Measurements from ENCODE around the gene NXPH2.

DNA sequence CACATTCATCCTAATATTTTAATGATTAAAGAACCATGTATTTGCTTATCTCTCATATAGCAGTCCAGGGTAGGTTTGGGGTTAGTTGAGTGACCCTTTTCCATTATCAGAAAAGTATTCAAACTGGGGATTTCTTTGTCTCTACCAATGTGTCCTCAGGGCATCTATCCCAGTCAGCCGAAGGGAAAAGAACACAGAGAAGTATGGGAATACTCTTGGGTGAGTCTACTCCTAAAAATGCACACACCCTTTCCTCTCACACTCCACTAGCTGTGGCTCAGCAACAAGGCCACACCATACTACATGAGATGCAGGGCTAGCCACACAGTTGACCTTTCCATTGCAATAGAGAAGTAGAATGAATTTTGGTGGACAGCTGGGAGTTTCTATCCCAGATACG lies 114.3 kb downstream of the NXPH2 start:
- TF ChIP-seq, protein P1, sequence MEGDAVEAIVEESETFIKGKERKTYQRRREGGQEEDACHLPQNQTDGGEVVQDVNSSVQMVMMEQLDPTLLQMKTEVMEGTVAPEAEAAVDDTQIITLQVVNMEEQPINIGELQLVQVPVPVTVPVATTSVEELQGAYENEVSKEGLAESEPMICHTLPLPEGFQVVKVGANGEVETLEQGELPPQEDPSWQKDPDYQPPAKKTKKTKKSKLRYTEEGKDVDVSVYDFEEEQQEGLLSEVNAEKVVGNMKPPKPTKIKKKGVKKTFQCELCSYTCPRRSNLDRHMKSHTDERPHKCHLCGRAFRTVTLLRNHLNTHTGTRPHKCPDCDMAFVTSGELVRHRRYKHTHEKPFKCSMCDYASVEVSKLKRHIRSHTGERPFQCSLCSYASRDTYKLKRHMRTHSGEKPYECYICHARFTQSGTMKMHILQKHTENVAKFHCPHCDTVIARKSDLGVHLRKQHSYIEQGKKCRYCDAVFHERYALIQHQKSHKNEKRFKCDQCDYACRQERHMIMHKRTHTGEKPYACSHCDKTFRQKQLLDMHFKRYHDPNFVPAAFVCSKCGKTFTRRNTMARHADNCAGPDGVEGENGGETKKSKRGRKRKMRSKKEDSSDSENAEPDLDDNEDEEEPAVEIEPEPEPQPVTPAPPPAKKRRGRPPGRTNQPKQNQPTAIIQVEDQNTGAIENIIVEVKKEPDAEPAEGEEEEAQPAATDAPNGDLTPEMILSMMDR (IDR thresholded peaks at IDR 0.05), result no peak
- TF ChIP-seq, protein P2, sequence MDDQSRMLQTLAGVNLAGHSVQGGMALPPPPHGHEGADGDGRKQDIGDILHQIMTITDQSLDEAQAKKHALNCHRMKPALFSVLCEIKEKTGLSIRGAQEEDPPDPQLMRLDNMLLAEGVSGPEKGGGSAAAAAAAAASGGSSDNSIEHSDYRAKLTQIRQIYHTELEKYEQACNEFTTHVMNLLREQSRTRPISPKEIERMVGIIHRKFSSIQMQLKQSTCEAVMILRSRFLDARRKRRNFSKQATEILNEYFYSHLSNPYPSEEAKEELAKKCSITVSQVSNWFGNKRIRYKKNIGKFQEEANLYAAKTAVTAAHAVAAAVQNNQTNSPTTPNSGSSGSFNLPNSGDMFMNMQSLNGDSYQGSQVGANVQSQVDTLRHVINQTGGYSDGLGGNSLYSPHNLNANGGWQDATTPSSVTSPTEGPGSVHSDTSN (IDR thresholded peaks at IDR 0.05), result no peak
- TF ChIP-seq SIN3A (IDR thresholded peaks at IDR 0.05; ENCODE audit: borderline replicate concordance, low read depth, low read length) (no peak), YY1 (IDR thresholded peaks at IDR 0.05; ENCODE audit: low read depth) (no peak), SMC3 (IDR thresholded peaks at IDR 0.05; ENCODE audit: low read depth, low read length) (no peak), MEF2A (IDR thresholded peaks at IDR 0.05; ENCODE audit: borderline replicate concordance, low read depth) (no peak)
- TF ChIP-seq, protein P3, sequence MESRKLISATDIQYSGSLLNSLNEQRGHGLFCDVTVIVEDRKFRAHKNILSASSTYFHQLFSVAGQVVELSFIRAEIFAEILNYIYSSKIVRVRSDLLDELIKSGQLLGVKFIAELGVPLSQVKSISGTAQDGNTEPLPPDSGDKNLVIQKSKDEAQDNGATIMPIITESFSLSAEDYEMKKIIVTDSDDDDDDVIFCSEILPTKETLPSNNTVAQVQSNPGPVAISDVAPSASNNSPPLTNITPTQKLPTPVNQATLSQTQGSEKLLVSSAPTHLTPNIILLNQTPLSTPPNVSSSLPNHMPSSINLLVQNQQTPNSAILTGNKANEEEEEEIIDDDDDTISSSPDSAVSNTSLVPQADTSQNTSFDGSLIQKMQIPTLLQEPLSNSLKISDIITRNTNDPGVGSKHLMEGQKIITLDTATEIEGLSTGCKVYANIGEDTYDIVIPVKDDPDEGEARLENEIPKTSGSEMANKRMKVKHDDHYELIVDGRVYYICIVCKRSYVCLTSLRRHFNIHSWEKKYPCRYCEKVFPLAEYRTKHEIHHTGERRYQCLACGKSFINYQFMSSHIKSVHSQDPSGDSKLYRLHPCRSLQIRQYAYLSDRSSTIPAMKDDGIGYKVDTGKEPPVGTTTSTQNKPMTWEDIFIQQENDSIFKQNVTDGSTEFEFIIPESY (IDR thresholded peaks at IDR 0.05; ENCODE audit: borderline replicate concordance, low read depth), result no peak
